SK-MEL-5 (cell line): ENCODE results near the gene PCSK5. TPM values are rescaled to one million over a fixed set of nuclear protein-coding genes. Genes with fewer than 3 reads are reported as not detected.

ENCODE experiments used
- DNase-seq: peaks from one replicate; pipeline ENCODE4 v3.0.0-alpha.2; 2016; ENCODE audit warnings: low read depth, low spot score
- in situ Hi-C: cut with HindIII; loops from 2 replicates; pipeline ENCODE4 v1.10.0; 2016; ENCODE audit warnings: low sequenced_read_pairs, high pct_unique_total_duplicates, low pct_unique_long_range_greater_than_20kb
- total RNA-seq: library from RNA; depleted of rRNA; stranded (reverse); fragments of >200 nt; shearing (Covaris generic); gene quantifications from 2 replicates; pipeline ENCODE4 v1.2.3, GENCODE V29; 2014

PCSK5 gene
- total RNA-seq, 1 experiment from 2014 or later: 0.08 TPM

DNA sequence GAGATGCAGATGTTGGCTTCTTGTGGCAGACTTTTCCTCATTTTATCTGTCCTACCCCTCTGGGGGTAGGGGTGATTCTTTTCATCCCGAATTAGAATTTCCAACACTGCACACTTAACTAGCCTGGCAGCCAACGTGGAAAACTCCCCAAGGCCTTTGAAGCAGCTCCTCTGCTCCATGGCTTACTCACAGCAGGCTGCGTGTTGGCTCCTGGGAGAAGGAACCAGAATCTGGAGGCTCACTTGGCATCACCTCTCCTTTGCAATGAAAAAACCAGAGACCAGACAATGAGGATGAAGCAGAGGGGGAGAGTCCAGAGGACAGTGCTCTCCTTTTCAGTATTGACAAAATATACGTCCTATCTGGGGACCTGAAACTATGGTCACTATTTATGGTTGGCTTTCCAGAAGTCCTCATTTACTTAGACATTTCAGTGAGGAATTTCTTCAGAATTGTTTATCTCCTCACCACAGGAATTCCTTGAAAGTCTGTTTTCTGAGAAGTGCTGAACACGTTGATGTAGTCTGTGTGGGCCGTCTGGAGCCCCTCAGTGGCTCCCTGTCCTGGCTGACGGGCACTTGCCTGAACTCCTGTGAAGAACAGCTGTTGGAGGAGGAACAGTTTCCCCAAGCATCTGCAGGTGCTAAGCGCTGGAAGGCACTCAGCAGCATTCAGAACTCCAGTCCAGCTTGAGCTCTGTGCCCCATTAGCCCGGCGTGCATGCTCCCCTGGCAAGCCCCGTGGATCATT, 272.5 kb downstream of the PCSK5 start:
- no peak for DNase-seq
- in situ Hi-C loops: no loop called here

- in situ Hi-C loops: no loop called here
- DNase-seq: no peak
These were observed 276.1 kb downstream of the PCSK5 start for GRCh38 chr9:76166526-76166925.

GRCh38 chr9:76176171-76176570, 285.7 kb downstream of the PCSK5 start:
- no peak for DNase-seq
- in situ Hi-C loops: no loop called here

- no peak for DNase-seq
- in situ Hi-C loops: no loop called here
These were observed 287.5 kb downstream of the PCSK5 start for GRCh38 chr9:76177931-76178330.

DNA sequence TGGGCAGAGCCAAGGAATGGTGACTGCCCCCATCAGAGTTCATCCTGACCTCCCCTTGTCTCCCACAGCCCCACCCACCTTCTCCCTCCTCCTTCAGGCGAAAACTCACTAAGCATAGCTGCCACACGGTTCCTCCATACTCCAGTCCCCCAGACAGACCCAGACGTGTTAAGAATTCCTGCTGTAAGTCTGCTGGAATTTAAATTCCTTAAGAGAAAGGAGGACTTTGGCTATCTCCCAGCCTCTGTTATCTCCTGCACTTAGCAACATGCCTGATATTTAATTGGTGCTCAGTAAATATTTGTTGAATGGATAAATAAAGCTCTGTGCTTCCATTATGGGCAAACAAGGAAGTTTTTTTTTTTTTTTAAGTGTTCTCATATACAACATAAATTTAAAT, 290.1 kb downstream of the PCSK5 start:
- in situ Hi-C loops: no loop called here
- DNase-seq: no peak

GRCh38 chr9:76181020-76181641, 290.7 kb downstream of the PCSK5 start:
- in situ Hi-C loops: no loop called here
- DNase-seq: no peak

DNA sequence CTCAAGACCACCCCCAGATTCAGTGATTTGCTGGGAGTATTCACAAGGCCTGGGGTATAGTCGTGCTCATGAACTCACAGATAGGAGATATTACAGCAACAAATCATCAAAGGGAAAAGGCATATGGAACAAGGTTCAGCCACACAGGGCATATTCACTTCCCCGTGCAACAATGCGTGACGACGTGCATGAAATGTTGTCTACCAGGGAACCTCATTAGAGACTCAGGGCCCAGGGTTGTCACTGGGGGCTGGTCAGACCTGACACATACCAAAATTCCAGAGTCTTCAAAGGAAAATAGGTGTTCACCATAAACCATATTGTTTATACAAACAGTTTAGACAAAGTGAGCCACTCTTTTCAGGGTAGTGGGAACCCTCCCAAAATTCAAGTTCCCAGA, 291.3 kb downstream of the PCSK5 start:
- in situ Hi-C loops: no loop called here
- DNase-seq: no peak

DNA sequence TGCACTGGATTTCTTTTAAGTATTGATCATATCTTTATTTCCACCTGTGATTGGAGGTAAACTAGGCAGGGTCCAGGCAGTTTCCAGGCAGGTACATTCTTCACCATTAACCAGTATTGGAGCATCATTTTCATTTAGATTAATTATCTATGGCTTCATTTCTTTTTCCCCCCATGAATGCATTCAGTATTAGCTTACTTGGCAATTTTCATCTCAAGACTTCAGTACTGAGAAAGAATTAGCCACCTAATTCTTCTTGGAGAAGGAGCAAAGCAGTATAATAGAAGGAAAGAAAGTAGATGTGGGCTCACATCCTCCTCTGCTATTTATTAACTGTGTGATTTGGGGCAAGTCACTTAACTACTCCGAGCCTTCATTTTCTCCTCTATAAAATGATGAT, 295.0 kb downstream of the PCSK5 start:
- DNase-seq: no peak
- in situ Hi-C loops: no loop called here

- in situ Hi-C loops: no loop called here
- no peak for DNase-seq
These were observed 297.8 kb downstream of the PCSK5 start for GRCh38 chr9:76188286-76188685.

DNA sequence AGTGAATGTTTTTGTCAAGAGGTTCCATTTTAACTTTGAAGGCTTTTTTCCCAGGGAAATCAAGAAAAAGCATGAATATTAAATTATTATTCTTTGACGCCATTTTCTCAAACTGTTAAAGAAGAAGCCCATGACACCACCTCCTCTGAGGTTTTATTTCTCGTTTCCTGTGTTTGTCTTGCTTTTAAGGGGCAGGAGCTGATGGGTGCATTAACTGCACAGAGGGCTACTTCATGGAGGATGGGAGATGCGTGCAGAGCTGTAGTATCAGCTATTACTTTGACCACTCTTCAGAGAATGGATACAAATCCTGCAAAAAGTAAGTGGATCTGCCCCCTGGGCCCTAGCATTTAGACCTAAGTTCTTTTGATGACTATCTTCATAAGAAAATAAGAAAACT, 298.4 kb downstream of the PCSK5 start:
- in situ Hi-C loops: no loop called here
- DNase-seq: no peak

DNA sequence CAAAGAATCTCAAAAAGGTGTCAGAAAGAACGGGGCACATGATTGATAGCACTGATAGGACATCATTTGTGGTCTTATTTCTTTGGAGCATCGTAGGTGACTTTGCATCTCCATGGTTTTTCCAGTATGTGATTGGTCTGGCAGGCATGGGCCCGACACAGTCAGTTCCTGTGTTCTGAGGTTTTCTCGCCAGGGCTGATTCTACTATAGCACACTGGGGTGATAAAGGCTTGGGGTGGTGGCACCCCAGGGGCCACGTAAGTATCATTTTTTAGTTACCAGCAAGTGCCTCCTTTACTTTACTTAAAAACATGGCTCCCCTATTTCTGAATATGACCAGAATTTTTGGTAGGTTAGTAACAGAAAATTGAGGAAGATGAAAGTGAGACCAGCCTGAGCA, 301.0 kb downstream of the PCSK5 start:
- in situ Hi-C loops: no loop called here
- DNase-seq: no peak

- DNase-seq: no peak
- in situ Hi-C loops: no loop called here
These were observed 301.5 kb downstream of the PCSK5 start for GRCh38 chr9:76192013-76192412.

DNA sequence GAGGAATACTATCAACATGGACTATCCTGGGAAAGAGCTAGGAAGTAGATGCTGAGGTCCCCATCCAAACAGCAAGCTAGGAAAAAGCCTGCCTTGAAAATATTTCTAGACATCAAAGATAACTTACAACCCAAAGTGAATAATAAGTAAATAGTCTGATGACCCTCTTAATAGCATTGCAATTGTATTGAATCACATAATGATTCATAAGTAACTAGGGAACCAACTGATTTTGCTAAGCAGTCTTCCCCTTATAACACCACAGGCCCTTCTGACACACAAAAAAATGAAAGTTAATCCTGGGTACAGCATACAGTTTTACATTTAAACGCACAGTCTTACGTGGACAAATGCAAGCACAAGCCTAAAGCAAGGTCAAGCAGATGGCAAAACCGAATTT, 304.4 kb downstream of the PCSK5 start:
- in situ Hi-C loops: no loop called here

GRCh38 chr9:76198336-76198735, 307.9 kb downstream of the PCSK5 start:
- DNase-seq: no peak
- in situ Hi-C loops: no loop called here

More for the DNA sequence above, 304.4 kb downstream of the PCSK5 start:
- no peak for DNase-seq

DNA sequence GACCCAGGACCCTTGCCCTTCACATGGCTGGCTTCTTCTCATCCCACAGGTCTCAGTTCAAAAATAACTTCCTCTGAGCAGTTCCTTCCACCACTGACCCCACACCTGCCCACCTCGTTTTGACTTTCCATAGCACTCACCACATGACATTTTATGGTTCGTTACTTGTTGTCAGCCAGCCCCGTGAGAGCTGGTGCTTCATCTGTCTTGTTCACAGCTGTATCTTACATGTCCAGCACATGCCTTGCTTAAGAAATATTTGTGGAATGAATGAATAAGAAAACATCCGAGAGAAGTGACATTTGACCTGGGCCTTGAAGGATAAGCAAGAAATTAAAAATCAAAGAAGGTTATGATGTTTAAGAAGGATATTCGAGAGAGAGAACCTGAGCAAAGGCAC, 309.8 kb downstream of the PCSK5 start:
- in situ Hi-C loops: no loop called here
- DNase-seq: no peak

- in situ Hi-C loops: no loop called here
These were observed 310.3 kb downstream of the PCSK5 start for GRCh38 chr9:76200745-76201144.

GRCh38 chr9:76203373-76203772, 312.9 kb downstream of the PCSK5 start:
- DNase-seq: no peak
- in situ Hi-C loops: no loop called here

More at GRCh38 chr9:76200745-76201144, 310.3 kb downstream of the PCSK5 start:
- DNase-seq: no peak

- in situ Hi-C loops: no loop called here
- no peak for DNase-seq
These were observed 316.3 kb downstream of the PCSK5 start for GRCh38 chr9:76206821-76207220.

DNA sequence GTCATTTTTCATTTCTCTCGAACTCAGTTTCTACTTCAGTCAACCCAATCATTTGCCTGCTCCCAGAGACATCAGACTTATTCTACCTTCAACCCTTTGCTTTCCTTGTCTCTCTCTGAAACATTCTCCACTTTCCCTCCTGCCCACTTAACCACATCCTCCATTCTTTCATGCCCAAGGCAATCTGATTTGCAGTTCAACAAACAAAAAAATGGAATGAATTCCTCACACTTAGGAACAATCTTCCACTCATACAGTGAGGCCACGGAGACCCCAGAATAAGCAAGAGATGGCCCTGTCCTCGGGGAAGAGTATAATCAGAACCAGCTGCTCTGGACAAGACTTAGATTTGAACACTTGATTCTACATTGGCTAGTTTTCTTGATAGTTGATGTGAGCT, 323.3 kb downstream of the PCSK5 start:
- in situ Hi-C loops: no loop called here
- no peak for DNase-seq
